Astrocyte of the cerebellum (primary cell): ENCODE results near the gene DMXL1.
"Not testable (repeated sequence)": the region's sequence is repeated elsewhere in the genome, so short reads cannot be mapped to it uniquely, and the experiment has no call there.

ENCODE experiments used
- DNase-seq: peaks from one replicate; pipeline ENCODE4 v3.0.0-alpha.2; 2011; ENCODE audit warnings: low read depth
- H3K4me3 ChIP-seq: 2 replicates; pipeline ENCODE4 v1.5.1; 2011; ENCODE audit warnings: mild to moderate bottlenecking, low read depth, low read length, moderate library complexity
- in situ Hi-C: cut with HindIII; loops from 2 replicates; pipeline ENCODE4 v1.10.0; 2017; ENCODE audit warnings: low sequenced_read_pairs
- TF ChIP-seq, protein P1 (sequence below): IDR thresholded peaks from 2 replicates; pipeline ENCODE4 v1.5.1; 2012; ENCODE audit warnings: low read length, low read depth, moderate library complexity, mild to moderate bottlenecking; ENCODE audit errors: missing control alignments

Gene DMXL1

GRCh38 chr5:119118000-119118399 lies 47.1 kb downstream of the DMXL1 start:
- DNase-seq: no peak
- TF ChIP-seq, protein P1, sequence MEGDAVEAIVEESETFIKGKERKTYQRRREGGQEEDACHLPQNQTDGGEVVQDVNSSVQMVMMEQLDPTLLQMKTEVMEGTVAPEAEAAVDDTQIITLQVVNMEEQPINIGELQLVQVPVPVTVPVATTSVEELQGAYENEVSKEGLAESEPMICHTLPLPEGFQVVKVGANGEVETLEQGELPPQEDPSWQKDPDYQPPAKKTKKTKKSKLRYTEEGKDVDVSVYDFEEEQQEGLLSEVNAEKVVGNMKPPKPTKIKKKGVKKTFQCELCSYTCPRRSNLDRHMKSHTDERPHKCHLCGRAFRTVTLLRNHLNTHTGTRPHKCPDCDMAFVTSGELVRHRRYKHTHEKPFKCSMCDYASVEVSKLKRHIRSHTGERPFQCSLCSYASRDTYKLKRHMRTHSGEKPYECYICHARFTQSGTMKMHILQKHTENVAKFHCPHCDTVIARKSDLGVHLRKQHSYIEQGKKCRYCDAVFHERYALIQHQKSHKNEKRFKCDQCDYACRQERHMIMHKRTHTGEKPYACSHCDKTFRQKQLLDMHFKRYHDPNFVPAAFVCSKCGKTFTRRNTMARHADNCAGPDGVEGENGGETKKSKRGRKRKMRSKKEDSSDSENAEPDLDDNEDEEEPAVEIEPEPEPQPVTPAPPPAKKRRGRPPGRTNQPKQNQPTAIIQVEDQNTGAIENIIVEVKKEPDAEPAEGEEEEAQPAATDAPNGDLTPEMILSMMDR: no peak
- in situ Hi-C loops: no loop called here

DNA sequence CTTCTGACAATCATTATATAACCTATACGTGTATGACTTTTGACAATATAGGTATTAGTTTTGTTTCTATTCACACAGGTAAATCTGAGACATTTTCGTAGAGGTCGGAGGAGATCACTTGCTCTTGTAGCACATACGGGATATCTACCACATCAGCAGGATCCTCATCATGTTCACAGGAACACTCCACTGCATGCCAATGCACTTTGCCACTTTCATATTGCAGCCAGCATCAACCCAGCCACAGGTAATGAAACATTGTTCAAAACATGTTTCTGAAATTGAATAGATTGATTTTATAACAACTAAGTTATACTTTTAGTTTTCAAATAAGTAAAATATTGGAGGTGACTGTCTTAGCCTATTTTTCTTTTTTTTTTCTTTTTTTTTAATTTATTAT lies 50.0 kb downstream of the DMXL1 start:
- in situ Hi-C loops: no loop called here
- no peak overlapping the region for H3K4me3 ChIP-seq
- DNase-seq: no peak
- TF ChIP-seq, protein P1: no peak

More at GRCh38 chr5:119118000-119118399, 47.1 kb downstream of the DMXL1 start:
- H3K4me3 ChIP-seq: no peak overlapping the region

DNA sequence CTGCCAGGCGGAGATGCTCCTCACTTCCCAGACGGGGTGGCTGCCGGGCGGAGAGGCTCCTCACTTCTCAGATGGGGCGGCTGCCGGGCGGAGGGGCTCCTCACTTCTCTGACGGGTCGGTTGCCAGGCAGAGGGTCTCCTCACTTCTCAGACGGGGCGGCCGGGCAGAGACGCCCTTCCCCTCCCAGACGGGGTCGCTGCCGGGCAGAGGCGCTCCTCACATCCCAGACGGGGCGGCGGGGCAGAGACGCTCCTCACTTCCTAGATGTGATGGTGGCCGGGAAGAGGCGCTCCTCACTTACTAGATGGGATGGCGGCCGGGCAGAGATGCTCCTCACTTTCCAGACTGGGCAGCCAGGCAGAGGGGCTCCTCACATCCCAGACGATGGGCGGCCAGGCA lies 51.6 kb downstream of the DMXL1 start:
- H3K4me3 ChIP-seq, in situ Hi-C loops, DNase-seq: not testable (repeated sequence)

GRCh38 chr5:119123280-119123679 lies 52.4 kb downstream of the DMXL1 start:
- in situ Hi-C loops: no loop called here
- TF ChIP-seq, protein P1: no peak
- no peak overlapping the region for H3K4me3 ChIP-seq
- DNase-seq: no peak

DNA sequence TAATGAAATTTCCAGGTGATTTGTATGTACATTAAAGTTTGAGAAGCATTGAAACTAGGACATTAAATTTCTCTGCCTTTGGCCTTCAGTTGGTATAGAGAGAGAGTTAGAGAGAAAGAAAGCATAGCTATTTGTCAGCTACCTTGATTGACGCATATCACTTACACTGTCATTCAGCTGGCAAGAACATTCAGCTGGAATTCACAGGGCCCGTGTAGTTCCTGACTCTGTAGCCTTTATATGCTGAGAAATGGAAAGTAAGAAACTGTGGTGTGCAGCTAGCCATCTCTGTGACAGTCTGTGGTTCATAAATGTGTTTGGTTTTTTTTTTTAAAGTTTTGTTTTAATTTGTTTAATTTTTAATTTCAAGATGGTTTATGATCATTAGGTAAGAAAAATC lies 58.9 kb downstream of the DMXL1 start:
- in situ Hi-C loops: no loop called here
- H3K4me3 ChIP-seq: no peak overlapping the region
- TF ChIP-seq, protein P1: no peak
- DNase-seq: no peak

- in situ Hi-C loops: no loop called here
- TF ChIP-seq, protein P1: no peak
- DNase-seq: no peak
- H3K4me3 ChIP-seq: no peak overlapping the region
These were observed 60.8 kb downstream of the DMXL1 start for GRCh38 chr5:119131530-119132304.

DNA sequence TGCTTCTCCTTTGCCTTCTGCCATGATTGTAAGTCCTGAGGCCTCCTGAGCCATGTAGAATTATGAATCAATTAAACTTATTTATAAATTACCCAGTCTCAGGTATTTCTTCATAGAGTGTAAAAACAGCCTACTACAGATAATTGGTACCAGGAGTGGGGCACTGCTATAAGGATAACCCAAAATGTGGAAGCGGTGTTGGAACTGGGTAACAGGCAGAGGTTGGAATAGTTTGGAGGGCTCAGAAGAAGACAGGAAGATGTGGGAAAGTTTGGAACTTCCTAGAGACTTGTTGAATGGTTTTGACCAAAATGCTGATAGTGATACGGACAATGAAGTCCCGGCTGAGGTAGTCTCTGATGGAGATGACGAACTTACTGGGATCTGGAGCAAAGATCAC lies 64.9 kb downstream of the DMXL1 start:
- DNase-seq, in situ Hi-C loops, H3K4me3 ChIP-seq: not testable (repeated sequence)
